ENCODE data around the gene DNM3.

The DNM3 gene

DNA sequence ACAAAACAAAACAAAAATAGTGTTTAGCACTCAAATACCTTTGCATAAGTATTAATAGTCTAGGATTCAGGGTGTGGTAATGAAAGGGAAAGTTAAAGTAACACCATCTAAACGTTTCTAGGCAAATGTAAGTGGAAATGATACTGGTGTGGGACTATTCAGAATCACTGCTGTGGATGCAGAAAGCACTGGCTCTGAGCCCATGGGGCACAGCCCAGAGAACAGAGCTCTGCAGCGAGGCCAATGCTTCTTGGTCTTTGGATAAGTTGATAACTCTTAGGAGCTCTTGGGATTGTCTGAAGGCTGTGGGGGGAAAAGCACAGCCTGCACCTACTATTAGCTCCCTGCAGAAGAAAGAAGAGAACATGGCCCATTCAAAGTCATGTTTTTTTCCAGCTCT is 21.4 kb upstream of the DNM3 start:
- DNase-seq: no peak

- DNase-seq: no peak
Measured at GRCh38 chr1:171826973-171827372, 14.3 kb upstream of the DNM3 start.

GRCh38 chr1:171828794-171829193 is 12.5 kb upstream of the DNM3 start:
- DNase-seq: no peak

DNA sequence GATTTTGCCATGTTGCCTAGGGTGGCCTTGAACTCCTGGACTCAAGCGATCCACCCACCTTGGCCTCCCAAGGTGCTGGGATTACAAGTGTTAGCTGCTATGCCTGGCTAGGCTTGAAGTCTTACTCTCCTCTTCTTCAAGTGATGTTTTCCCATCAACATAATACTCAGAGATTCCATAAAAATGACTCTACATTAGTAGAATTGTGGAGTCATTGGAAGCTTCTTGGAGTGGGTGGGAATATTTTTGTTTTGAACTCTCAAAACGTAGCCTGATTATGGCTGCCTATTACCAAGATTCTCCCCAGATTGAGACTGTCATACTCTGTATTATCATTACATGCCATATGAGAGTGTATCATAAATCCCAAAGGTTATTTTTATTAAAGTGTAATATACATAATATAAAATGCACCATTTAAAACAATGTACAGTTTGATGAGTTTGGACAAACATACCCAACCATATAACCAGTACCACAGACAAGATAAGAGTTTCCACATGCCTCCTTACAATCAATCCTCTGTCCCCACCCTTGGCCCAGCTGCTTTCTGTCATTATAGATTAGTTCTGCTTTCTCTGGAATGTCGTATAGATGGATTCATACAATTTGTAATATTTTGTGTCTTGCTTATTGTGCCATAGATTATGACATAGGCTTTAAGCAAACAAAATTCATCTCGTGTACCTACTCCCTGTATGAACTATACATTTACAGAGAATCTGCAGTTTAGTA is 8.0 kb upstream of the DNM3 start:
- DNase-seq: peak; percentile 64

GRCh38 chr1:171834821-171835220 is 6.5 kb upstream of the DNM3 start:
- DNase-seq: no peak

GRCh38 chr1:171835891-171836290 is 5.4 kb upstream of the DNM3 start:
- no peak for DNase-seq

DNA sequence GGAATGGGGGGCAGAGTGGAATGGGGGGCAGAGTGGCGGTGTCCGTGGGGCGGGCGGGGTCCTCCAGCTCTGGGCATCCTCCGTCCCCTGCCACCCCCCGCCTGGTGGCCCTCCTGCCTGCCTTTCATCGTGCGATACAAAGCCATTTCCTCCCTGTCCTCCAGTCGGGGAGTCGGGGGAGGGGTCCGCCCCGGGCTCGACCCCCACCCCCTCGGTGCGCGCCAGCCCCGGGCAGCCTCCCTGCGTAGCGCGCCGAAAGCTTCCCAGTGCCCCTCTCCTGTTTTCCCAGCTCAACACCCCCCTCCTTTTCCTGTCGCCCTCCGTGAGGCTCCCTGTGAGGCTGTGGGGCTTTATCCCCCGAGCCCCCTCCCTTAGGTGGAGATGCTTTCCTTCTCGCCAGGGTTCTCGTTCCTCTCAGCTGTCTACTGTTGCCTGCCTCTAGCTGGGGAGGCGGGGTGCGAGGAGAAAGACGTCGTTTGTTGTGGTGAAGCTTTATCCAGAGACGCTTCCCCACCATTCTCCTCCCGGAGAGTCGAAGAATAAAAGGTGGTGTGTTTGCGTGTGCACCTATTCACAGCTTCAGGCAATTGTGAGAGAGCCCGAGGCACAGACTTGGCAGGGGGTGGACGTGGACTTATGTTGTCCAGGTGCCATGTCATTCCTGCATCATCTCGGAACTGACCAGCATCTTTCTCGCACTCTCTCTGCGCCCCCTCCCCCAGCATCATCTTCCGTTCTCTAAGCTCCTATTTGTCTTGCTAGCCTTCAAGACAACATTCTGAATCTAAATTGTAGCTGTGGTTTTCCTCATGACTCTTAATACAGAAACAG is 848 bp downstream of the DNM3 start:
- DNase-seq: peak; percentile 9

DNA sequence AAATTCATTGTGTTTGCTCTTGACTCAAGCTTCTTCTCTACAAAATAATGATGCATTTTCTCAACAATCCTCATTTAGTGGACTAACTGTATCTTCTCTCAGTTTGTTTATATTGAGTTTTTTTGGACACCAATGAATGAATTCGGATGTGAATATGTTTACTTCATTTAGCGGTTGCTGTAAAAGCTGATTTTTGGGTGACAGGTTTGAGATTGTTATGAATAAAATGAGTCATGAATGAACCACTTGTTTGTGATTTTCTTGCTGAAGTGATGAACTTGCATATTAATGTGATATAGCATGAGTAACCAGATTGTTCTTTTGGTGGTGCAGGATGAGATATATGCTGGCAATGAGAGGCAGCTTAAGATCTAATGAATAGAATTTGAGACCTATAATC is 3.1 kb downstream of the DNM3 start:
- no peak for DNase-seq

DNA sequence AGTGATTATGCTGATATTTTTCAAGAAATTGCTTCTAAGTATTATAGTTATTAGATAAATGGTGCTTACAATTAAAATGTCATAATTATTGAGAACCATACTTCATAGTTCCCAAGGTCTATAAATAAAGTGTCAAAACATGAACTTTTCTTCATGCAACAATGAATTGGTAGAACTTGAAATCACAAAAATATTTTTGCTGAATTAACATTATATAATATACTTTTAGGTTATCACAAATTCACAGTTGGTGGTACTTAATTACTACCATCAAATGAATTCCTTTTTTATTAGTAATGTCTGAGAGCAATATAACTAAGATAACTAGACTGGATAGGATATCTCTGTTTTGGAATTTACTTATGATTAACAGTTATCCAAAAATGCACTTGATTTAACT is 4.7 kb downstream of the DNM3 start:
- DNase-seq: no peak

- DNase-seq: no peak
Measured at GRCh38 chr1:171849245-171849898, 8.1 kb downstream of the DNM3 start.

- DNase-seq: no peak
Measured at GRCh38 chr1:171850651-171851350, 9.5 kb downstream of the DNM3 start.

DNA sequence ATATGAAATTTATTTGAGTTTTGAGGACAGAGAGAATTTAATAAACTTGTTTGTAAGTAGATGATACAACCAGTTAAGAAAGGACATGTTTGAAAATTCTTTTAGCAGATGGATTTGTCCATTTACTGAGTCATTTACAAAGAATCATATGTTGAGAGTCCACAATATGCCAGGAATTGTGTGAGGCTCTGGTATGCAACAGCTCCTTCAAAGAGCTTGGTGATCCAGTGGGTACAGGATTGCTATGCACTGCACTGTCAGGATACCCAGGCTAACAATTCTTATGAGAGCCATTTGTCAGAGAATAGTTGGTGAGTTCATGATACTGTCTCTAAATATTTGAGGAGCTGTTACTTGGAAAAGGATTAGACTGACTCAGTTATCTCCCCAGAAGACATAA is 11.0 kb downstream of the DNM3 start:
- DNase-seq: no peak

- no peak for DNase-seq
Measured at GRCh38 chr1:171855381-171855780, 14.1 kb downstream of the DNM3 start.

DNA sequence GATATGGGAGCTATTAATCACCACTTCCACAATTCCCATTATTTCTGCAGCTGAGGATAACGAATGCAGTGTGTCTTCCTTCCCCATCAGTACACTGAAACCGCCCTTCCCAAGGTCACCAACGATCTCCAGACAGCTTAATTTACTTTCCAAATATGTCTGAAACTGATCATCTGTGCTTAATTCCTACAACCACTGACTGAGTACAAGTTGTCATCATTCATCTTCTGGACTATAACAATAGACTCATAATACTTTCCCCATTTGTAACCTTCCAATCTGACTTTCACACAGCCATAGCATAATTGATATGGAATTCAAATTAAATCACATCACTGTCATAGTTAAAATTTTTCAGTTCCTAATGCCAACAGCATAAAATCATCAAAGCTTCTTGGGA is 17.4 kb downstream of the DNM3 start:
- no peak for DNase-seq

GRCh38 chr1:171860696-171861095 is 19.4 kb downstream of the DNM3 start:
- DNase-seq: no peak

DNA sequence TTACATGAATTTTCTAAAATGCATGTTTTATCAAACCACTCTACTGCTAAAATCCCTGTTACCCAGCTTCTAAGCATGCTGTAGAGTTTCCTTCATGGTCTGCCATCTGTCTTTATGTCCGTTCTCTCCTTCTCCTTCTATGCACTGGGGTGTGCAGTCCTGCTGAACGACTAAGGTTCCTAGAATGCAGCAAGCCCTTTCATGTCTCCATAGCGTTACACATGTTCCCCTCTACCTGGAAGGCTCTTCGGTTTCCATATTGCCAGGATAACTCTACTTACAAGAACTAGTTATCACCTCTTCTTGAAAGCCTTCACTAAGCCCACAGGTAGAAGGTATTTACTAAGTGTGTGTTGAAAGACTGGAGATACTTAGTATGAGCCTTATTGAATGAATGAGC is 22.2 kb downstream of the DNM3 start:
- DNase-seq: no peak

GRCh38 chr1:171864308-171864707 is 23.0 kb downstream of the DNM3 start:
- DNase-seq: no peak

- no peak for DNase-seq
Measured at GRCh38 chr1:171865106-171865505, 23.8 kb downstream of the DNM3 start.

DNA sequence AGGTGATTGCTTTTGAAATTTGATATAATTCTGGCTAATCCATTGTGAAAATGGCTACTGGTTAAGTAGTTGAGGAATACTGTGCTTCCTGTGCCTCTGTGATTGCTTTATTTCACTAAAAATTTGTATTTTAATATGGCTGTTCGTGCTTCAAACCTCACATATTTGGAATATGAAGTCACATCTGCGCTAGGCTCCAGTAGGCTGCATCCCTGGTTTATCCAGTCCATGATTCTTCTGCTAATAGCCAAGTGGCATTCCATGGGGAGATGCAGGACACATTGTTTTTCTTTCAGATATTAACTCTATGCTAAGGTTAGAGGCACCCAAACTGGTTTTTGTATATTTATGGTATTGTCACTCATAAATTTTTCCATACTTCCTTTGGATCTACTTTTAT is 25.9 kb downstream of the DNM3 start:
- DNase-seq: no peak

DNA sequence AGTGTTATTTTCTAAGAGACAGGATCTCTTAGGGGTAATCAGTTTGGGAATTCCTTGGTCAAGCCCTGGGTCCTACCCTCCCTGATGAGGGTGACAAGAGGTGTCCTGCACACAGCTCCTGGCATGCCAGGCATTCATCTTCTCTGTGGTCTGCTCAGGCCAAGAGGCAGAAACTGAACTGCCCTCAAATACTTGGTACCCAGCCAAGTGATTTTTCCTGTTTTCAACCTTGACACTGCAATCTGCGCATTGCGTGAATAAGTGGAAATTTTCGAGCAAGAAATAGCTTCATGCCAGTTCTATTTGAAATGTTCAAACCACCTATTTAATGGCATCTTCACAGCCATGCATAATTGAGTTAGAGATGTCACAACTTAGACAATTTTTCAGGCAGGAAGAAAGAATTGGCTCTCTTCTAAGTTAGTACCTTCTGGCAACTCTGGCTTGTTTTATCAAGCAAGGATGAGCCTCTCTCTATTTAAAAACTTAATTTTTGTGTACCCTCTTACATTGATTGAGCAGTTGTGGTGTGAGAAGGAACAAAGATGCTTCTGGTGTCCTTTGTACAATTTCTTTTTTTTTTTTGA is 27.0 kb downstream of the DNM3 start:
- no peak for DNase-seq

- DNase-seq: no peak
Measured at GRCh38 chr1:171869097-171869496, 27.8 kb downstream of the DNM3 start.

- DNase-seq: no peak
Measured at GRCh38 chr1:171871848-171872247, 30.6 kb downstream of the DNM3 start.

GRCh38 chr1:171872430-171872829 is 31.1 kb downstream of the DNM3 start:
- DNase-seq: no peak

Data from hematopoietic multipotent progenitor cell treated with erythropoietin and hydrocortisone succinate and interleukin-3 and kit ligand, for 8 days (in vitro differentiated cells).